ENCODE measurements around the gene HS2ST1. TPM values are rescaled to one million over a fixed set of nuclear protein-coding genes. Genes with fewer than 3 reads are reported as not detected.

HS2ST1 gene
- total and polyA plus RNA-seq, 8 donors, result 22.5 to 92.2 (median 70.7) TPM

DNA sequence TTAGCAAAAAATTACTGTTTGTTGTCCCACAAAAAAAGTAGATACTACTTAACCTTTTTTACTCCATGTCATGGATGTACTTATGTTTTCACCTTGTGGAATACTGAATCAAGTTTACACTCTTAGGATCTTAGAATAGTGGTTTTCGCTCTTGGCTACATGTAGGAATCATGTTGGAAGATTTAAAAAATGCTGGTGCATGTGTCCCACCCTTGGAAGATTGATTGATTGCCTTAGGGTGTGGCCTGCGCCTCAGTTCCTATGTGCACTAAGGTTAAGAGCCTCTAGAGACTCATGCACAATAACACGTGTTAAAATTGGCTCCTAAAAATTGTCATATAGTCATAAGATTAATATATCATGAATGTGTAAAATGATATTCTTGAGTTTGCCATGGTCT lies 25.0 kb downstream of the HS2ST1 start:
- no peak for DNase-seq
- ATAC-seq, result no peak
- Histone ChIP-seq H3K4me1 (no peaks in the 10 kb centered on the region), H3K27me3 (no peaks in the 10 kb centered on the region), H3K36me3 (no peaks in the 10 kb centered on the region), H3K4me3 (no peak overlapping the region), H3K27ac (no peak overlapping the region), H3K9me3 (no peaks in the 10 kb centered on the region)
- intact Hi-C loops (cut with DNase I), result no loop called here
- TF ChIP-seq CTCF (IDR thresholded peaks at IDR 0.05), result no peak

DNA sequence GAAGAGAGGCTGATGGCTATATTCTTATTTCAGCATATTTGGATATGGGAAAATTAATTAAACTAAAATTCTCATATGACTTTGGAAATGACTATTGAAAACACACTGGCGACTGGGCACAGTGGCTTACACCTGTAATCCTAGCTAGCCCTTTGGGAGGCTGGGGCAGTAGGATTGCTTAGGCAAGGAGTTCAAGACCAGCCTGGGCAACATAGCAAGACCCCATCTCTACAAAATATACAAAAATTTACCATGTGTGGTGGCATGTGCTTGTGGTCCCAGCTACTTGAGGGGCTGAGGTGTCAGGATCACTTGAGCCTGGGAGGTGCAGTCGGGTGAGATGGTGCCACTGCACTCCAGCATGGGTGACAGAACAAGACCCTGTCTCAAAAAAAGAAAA lies 26.2 kb downstream of the HS2ST1 start:
- DNase-seq, result no peak
- ATAC-seq, result no peak
- Histone ChIP-seq H3K27me3 (no peaks in the 10 kb centered on the region), H3K9me3 (no peaks in the 10 kb centered on the region), H3K4me3 (no peak overlapping the region), H3K36me3 (no peaks in the 10 kb centered on the region), H3K27ac (no peak overlapping the region), H3K4me1 (no peaks in the 10 kb centered on the region)
- intact Hi-C loops (cut with DNase I), result no loop called here
- no peak for TF ChIP-seq CTCF (IDR thresholded peaks at IDR 0.05)

GRCh38 chr1:86942042-86942441 lies 27.6 kb downstream of the HS2ST1 start:
- ATAC-seq (no peak), DNase-seq (peak in 1 of 4 donors; percentile 19)
- TF ChIP-seq CTCF (IDR thresholded peaks at IDR 0.05), result no peak
- Histone ChIP-seq H3K4me3 (no peak overlapping the region), H3K27ac (no peak overlapping the region), H3K36me3 (no peaks in the 10 kb centered on the region), H3K27me3 (no peaks in the 10 kb centered on the region), H3K9me3 (no peaks in the 10 kb centered on the region), H3K4me1 (no peaks in the 10 kb centered on the region)
- intact Hi-C loops (cut with DNase I), result no loop called here

DNA sequence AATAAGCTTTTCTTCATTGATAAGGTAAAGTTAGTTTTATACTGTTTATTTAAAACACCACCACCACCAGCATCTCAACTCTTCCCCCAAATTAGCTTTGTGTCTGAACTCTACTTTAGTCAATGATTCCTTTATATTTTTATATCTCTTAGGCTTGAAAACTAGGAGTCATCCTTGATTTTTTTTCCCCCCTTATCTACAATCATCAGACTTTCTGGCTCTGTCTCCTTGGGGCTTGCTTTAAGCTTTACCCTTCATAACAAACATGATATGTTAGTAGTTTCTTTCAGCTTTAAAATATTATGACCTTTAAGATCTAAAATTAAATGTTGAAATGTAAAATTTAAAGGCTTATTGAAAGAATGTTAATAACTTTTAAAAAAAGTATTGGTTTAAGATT lies 28.3 kb downstream of the HS2ST1 start:
- TF ChIP-seq CTCF (IDR thresholded peaks at IDR 0.05), result no peak
- H3K4me3 ChIP-seq, result no peak overlapping the region
- no peaks in the 10 kb centered on the region for H3K27me3 ChIP-seq
- ATAC-seq (no peak), DNase-seq (no peak)
- no peaks in the 10 kb centered on the region for H3K36me3 ChIP-seq
- intact Hi-C loops (cut with DNase I), result no loop called here
- no peak overlapping the region for H3K27ac ChIP-seq
- no peaks in the 10 kb centered on the region for H3K4me1 ChIP-seq
- H3K9me3 ChIP-seq, result no peaks in the 10 kb centered on the region

DNA sequence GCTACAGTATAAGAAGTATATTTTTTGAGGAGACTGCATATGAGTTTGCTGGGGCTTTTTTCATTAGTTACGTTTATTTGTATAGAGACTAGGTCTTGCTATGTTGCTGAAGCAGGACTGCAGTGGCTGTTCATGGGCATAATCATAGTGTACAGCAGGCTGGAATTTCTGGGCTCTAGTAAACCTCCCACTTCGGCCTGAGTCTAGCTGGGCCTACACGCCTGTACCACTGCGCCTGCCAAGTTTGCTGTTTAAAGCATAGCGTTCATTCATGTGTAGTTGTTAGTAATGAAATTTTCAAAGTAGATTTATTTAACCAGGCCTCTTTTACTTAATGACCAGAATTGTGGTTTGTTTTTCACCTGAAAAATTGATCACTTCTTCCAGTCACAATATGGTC lies 33.8 kb downstream of the HS2ST1 start:
- Histone ChIP-seq H3K27me3 (no peaks in the 10 kb centered on the region), H3K4me3 (no peak overlapping the region), H3K27ac (no peak overlapping the region), H3K4me1 (no peaks in the 10 kb centered on the region), H3K36me3 (no peaks in the 10 kb centered on the region), H3K9me3 (no peaks in the 10 kb centered on the region)
- intact Hi-C loops (cut with DNase I), result no loop called here
- peak in 1 of 4 donors; percentile 71 for DNase-seq
- TF ChIP-seq CTCF (IDR thresholded peaks at IDR 0.05), result no peak
- ATAC-seq, result peak; percentile 65
